ENCODE results near the gene CD93. TPM values are rescaled to one million over a fixed set of nuclear protein-coding genes. Genes with fewer than 3 reads are reported as not detected.

CD93 gene
- total RNA-seq, 1 donor from 2014 or later = 112 TPM

- DNase-seq = no peak
Observed at GRCh38 chr20:23120261-23120660, 34.1 kb upstream of the CD93 start.

- no peak for DNase-seq
Observed at GRCh38 chr20:23119456-23120216, 33.5 kb upstream of the CD93 start.

- no peak for DNase-seq
Observed at GRCh38 chr20:23118766-23119165, 32.6 kb upstream of the CD93 start.

GRCh38 chr20:23118144-23118543, 32.0 kb upstream of the CD93 start:
- no peak for DNase-seq

- no peak for DNase-seq
Observed at GRCh38 chr20:23117738-23118137, 31.6 kb upstream of the CD93 start.

- no peak for DNase-seq
Observed at GRCh38 chr20:23116311-23117089, 30.4 kb upstream of the CD93 start.

- DNase-seq = no peak
Observed at GRCh38 chr20:23115822-23116221, 29.7 kb upstream of the CD93 start.

GRCh38 chr20:23114448-23115082, 28.4 kb upstream of the CD93 start:
- DNase-seq = no peak

- DNase-seq = peak; percentile 53
Observed at GRCh38 chr20:23114018-23114417, 27.9 kb upstream of the CD93 start.

GRCh38 chr20:23112595-23112994, 26.5 kb upstream of the CD93 start:
- no peak for DNase-seq

- DNase-seq = no peak
Observed at GRCh38 chr20:23111944-23112342, 25.8 kb upstream of the CD93 start.

GRCh38 chr20:23111307-23111943, 25.3 kb upstream of the CD93 start:
- no peak for DNase-seq

- DNase-seq = no peak
Observed at GRCh38 chr20:23108871-23109270, 22.7 kb upstream of the CD93 start.

GRCh38 chr20:23107466-23107865, 21.3 kb upstream of the CD93 start:
- no peak for DNase-seq

GRCh38 chr20:23106271-23106851, 20.2 kb upstream of the CD93 start:
- DNase-seq = peak; percentile 50

- DNase-seq = no peak
Observed at GRCh38 chr20:23105193-23105592, 19.1 kb upstream of the CD93 start.

GRCh38 chr20:23103284-23104018, 17.3 kb upstream of the CD93 start:
- DNase-seq = no peak

GRCh38 chr20:23101696-23102406, 15.7 kb upstream of the CD93 start:
- no peak for DNase-seq

- no peak for DNase-seq
Observed at GRCh38 chr20:23100720-23101107, 14.6 kb upstream of the CD93 start.

GRCh38 chr20:23099791-23100719, 13.9 kb upstream of the CD93 start:
- peak; percentile 78 for DNase-seq

Measured in tongue (tissue), 2 donors.